Left lung (tissue), 10 donors: ENCODE data around the gene ASIC3. TPM values are rescaled to one million over a fixed set of nuclear protein-coding genes. Genes with fewer than 3 reads are reported as not detected.

Source experiments
- ATAC-seq: fragments of 200-7000 bp; cut with Tn5 transposase; one replicate; pipeline ENCODE4 v1.9.1; 2020; ENCODE audit warnings: moderate library complexity
- DNase-seq, 4 donors: peaks; one replicate each; pipeline ENCODE4 v3.0.0-alpha.2; 2013 to 2020
- H3K27ac ChIP-seq, 2 donors: fragments of 200-600 bp; sonication (generic) in 1 of 2; one replicate each; pipeline versions ENCODE4 v1.5.0 to v1.8.0; 2020 to 2021
- H3K27me3 ChIP-seq, 2 donors: fragments of 200-600 bp; sonication (generic) in 1 of 2; one replicate each; pipeline versions ENCODE4 v1.5.0 to v1.8.0; 2020 to 2021
- H3K36me3 ChIP-seq, 2 donors: fragments of 200-600 bp; sonication (generic) in 1 of 2; one replicate each; pipeline versions ENCODE4 v1.5.0 to v1.8.0; 2020 to 2021
- H3K4me1 ChIP-seq, 2 donors: fragments of 200-600 bp; one replicate each; pipeline ENCODE4 v1.8.0; 2021
- H3K4me3 ChIP-seq, 2 donors: fragments of 200-600 bp; sonication (generic) in 1 of 2; one replicate each; pipeline versions ENCODE4 v1.5.0 to v1.8.0; 2020 to 2021; ENCODE audit warnings: mild to moderate bottlenecking in 1 of 2
- H3K9me3 ChIP-seq, 2 donors: fragments of 200-600 bp; sonication (generic) in 1 of 2; one replicate each; pipeline versions ENCODE4 v1.5.0 to v1.8.0; 2020 to 2021
- intact Hi-C, 2 donors: fragments of 100-400 bp; cut with DNase I; formaldehyde crosslinking; loops; one replicate each; pipeline versions ENCODE4 v1.11.2 to v1.14.2; 2022
- polyA plus RNA-seq, 6 donors: library from polyadenylated mRNA; unstranded; fragments of 120-200 nt; gene quantifications; one replicate each; pipeline ENCODE4 v1.2.1, GENCODE V29; 2013; ENCODE audit not compliant: insufficient read length in 6 of 6
- total RNA-seq, 2 donors: library from RNA; stranded (reverse); fragmentation: NEBNext Ultra II Directional; extraction: Animal tissue kit (Norgen Biotek cat#: 25700); gene quantifications; one replicate each; pipeline ENCODE4 v1.2.1, GENCODE V29; 2021
- TF ChIP-seq, protein P1 (sequence below), 2 donors: fragments of 200-600 bp; sonication (generic) in 1 of 2; IDR thresholded peaks; one replicate each; pipeline versions ENCODE4 v1.5.0 to v1.8.0; 2021; ENCODE audit warnings: antibody characterized with exemption in 2 of 2
- donor health status: DM: no; HTN: yes; CAD: no.
- donor health status: DM: no; HTN: no; CAD: no.

ASIC3 gene
- total and polyA plus RNA-seq, 8 donors: 2.3 to 6.0 (median 3.4) TPM

DNA sequence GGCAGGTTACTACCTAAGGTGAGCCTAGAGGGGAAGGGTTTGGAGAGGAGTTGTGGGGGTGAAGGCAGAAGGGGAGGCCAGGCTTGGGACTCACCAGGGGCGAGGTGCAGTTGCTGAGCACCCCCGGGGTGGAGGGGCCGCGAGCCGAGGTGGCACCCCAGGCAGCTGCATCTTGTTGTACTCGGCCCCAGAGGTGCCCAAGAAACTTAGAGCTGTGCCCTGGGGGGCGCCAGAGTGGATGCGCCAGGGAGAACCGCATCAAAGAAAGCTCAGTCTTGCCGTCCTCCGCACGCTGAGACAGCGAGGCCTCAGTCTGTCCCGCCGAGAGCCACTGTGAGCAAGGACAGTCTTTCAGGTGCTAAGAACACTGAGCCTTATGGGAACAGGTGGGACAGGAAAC, 31.4 kb upstream of the ASIC3 start:
- H3K27me3 ChIP-seq: peaks cover 22 to 98% of the 10 kb centered on the region in 2 donors
- no peaks in the 10 kb centered on the region for H3K9me3 ChIP-seq
- H3K27ac ChIP-seq: no peak overlapping the region
- TF ChIP-seq, protein P1, sequence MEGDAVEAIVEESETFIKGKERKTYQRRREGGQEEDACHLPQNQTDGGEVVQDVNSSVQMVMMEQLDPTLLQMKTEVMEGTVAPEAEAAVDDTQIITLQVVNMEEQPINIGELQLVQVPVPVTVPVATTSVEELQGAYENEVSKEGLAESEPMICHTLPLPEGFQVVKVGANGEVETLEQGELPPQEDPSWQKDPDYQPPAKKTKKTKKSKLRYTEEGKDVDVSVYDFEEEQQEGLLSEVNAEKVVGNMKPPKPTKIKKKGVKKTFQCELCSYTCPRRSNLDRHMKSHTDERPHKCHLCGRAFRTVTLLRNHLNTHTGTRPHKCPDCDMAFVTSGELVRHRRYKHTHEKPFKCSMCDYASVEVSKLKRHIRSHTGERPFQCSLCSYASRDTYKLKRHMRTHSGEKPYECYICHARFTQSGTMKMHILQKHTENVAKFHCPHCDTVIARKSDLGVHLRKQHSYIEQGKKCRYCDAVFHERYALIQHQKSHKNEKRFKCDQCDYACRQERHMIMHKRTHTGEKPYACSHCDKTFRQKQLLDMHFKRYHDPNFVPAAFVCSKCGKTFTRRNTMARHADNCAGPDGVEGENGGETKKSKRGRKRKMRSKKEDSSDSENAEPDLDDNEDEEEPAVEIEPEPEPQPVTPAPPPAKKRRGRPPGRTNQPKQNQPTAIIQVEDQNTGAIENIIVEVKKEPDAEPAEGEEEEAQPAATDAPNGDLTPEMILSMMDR (IDR thresholded peaks at IDR 0.05): no peak
- intact Hi-C loops: no loop called here
- peak in 1 of 4 donors; percentile 63 for DNase-seq
- no peaks in the 10 kb centered on the region for H3K36me3 ChIP-seq
- peaks cover 12 to 43% of the 10 kb centered on the region in 2 donors for H3K4me1 ChIP-seq
- no peak for ATAC-seq
- no peak overlapping the region for H3K4me3 ChIP-seq

DNA sequence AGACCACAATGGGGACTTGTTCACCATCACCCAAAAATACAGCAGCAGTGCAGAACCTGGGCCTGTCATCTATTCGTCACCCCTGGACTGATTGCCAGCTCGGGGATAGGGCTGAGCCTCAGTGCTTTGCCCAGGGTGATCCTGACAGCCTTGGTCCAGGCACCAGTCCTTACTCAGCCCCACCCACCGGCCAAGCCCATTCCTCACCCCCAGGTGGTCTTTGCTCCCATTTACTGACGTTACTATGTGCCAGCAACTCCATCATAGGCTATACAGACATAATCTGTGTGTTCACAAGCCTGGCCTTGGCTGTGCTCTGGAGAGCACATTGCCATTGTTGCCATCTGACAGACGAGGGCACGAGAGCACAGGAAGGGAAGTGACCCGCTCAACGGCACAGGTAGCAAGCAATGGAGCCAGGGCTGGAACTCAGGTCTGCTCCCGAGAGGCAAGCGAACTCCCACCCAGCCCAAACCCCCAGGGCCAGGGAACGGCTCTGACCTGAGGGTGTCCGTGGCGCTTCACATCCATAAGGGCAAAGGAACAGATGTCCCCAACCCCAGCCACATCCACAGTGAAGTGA, 30.9 kb upstream of the ASIC3 start:
- H3K4me1 ChIP-seq: peaks cover 12 to 38% of the 10 kb centered on the region in 2 donors
- ATAC-seq (no peak), DNase-seq (peak in 1 of 4 donors; percentile 43)
- H3K36me3 ChIP-seq: no peaks in the 10 kb centered on the region
- H3K27ac ChIP-seq: no peak overlapping the region
- H3K27me3 ChIP-seq: peaks cover 22 to 98% of the 10 kb centered on the region in 2 donors
- H3K9me3 ChIP-seq: no peaks in the 10 kb centered on the region
- H3K4me3 ChIP-seq: no peak overlapping the region
- intact Hi-C loops: no loop called here
- TF ChIP-seq, protein P1 (IDR thresholded peaks at IDR 0.05): no peak

DNA sequence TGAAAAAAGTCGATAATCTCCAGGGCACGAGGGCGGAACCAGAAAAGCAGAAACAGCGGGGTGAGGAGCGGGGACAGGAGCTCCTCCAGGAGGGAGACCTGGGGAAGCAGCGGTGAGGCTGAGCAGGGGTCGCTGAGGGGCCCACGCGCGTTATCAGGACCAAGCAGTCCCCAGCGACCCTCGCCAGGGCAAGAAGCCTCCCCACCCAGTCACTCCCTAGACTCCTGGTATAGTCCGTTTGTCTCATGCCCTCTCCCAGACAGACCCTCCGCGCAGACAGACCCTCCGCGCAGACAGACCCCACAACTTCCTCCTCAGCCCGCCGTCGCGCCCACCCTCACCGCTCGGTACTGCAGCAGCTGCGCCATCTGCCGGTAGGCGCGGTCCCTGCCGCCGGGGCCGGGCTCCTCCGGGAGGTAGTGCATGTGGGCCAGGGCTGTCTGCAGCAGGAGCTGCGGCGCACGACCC, 30.3 kb upstream of the ASIC3 start:
- ATAC-seq (peak; percentile 87), DNase-seq (peak; percentile 59 to 93 (median 71))
- intact Hi-C loops: no loop called here
- TF ChIP-seq, protein P1 (IDR thresholded peaks at IDR 0.05): peak; percentile 92 to 98
- Histone ChIP-seq H3K4me1 (peaks cover 12 to 34% of the 10 kb centered on the region in 2 donors), H3K27me3 (peaks cover 22 to 94% of the 10 kb centered on the region in 2 donors), H3K36me3 (no peaks in the 10 kb centered on the region), H3K27ac (no peak overlapping the region), H3K9me3 (no peaks in the 10 kb centered on the region), H3K4me3 (no peak overlapping the region)

DNA sequence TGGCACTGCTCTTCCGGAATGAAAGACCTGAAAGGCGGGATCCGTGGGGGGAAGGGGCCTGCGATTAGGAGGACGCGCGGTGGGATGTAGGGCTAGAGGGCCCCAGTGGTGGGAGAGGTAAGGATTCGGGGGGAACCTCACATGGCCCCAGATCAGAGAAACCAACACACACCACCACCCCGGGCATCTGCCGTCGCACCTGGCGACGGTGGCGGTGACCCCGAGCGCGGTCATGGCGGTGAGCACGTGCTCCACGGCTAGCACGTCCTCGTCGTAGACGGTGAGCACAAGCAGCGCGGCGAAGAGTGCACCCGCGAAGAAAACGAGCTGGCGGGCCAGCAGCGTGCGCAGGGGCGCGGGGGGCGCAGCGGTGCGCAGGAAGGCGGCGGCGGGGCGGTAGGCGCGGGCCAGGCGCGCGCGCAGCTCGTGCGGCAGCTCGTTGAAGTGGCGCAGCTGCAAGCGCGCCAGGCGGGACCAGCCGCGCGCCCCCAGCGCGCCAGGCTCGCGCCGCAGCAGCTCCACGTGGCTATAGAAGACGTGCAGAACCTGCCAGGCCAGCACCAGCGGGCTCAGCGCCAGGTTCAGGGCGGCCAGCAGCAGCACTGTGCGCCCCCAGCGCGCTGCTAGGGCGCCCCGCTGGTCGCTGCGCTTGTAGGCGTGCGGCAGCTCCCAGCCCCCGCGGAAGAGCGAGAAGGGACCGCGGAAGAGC, 29.8 kb upstream of the ASIC3 start:
- Histone ChIP-seq H3K27me3 (peaks cover 20 to 93% of the 10 kb centered on the region in 2 donors), H3K4me1 (peaks cover 12 to 28% of the 10 kb centered on the region in 2 donors), H3K9me3 (no peaks in the 10 kb centered on the region), H3K4me3 (no peak overlapping the region), H3K36me3 (no peaks in the 10 kb centered on the region), H3K27ac (no peak overlapping the region)
- TF ChIP-seq, protein P1 (IDR thresholded peaks at IDR 0.05): peak in 1 of 2 donors; percentile 37
- intact Hi-C loops: no loop called here
- ATAC-seq (peak; percentile 42), DNase-seq (peak in 2 of 4 donors; percentile 76 to 81)

DNA sequence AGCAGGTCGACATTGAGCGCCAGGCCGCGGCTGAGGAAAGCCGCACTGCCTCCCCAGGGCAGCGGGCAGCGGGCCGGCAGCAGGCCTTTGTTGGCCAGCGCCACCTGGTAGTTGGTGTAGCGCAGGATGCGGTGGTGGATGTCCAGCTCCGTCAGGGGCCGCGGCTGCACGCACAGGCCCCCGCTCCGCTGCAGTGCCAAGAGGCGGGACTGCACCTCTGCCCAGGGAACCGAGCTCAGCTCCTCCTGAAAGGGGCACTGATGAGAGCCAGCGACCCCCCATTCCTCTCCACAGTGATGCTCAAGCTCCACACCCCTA, 29.2 kb upstream of the ASIC3 start:
- TF ChIP-seq, protein P1 (IDR thresholded peaks at IDR 0.05): no peak
- intact Hi-C loops: no loop called here
- Histone ChIP-seq H3K4me1 (peaks cover 12 to 24% of the 10 kb centered on the region in 2 donors), H3K9me3 (no peaks in the 10 kb centered on the region), H3K36me3 (no peaks in the 10 kb centered on the region), H3K27ac (no peak overlapping the region), H3K4me3 (no peak overlapping the region), H3K27me3 (peaks cover 18 to 91% of the 10 kb centered on the region in 2 donors)
- ATAC-seq (peak; percentile 9), DNase-seq (peak in 1 of 4 donors; percentile 60)
